Caki2 (cell line): ENCODE results near the gene PIR. TPM values are rescaled to one million over a fixed set of nuclear protein-coding genes. Genes with fewer than 3 reads are reported as not detected.

ENCODE experiments used
- DNase-seq: peaks from one replicate; pipeline ENCODE4 v3.0.0-alpha.2; 2015; ENCODE audit warnings: low read depth
- in situ Hi-C: cut with HindIII; loops from 2 replicates; pipeline ENCODE4 v1.10.0; 2016; ENCODE audit warnings: low sequenced_read_pairs, low pct_unique_long_range_greater_than_20kb, mixed read lengths
- total RNA-seq: library from RNA; depleted of rRNA; stranded (reverse); fragments of >200 nt; shearing (Covaris generic); gene quantifications from 2 replicates; pipeline ENCODE4 v1.2.3, GENCODE V29; 2014; ENCODE audit warnings: low replicate concordance

Gene PIR
- total RNA-seq, 1 experiment from 2014 or later, result 80.0 TPM

DNA sequence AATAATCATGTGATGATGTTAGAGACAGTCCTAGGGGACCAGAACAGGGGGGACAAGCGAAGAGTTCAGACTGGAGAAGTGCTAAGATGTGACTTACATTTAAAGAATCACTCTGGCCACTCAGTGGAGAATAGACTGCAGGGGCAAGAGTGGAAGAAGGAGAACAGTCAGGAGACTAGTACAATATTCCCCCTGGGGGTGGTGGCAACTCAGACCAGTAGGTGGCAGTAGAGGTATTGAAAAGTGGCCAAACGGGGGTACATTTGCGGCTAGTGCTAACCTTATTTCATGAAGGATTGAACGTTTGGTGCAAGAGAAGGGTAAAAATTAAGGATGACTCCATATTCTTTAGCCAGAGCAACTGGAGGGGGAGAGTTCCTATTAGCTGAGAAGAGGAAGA, 4.7 kb upstream of the PIR start:
- peak; percentile 22 for DNase-seq
- in situ Hi-C loops, result no loop called here

DNA sequence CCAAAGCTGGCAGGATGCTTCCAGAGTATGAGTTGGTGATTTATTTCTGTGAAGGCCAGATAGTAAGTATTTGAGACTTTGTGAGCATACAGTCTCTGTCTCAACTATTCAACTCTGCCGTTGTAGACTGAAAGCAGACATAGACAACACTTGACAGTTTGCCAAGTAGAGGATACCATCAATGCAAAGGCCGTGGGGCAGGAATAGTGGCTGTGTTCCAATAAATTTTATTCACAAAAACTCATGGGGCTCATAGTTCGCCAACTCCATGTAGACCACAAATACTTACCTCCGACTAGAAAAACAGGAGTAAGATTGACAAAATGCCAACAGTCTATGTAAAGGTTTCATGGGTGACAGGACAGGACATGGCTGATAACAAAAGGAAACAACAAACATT, 3.7 kb upstream of the PIR start:
- in situ Hi-C loops, result no loop called here
- no peak for DNase-seq

- no peak for DNase-seq
- in situ Hi-C loops, result no loop called here
Observed at GRCh38 chrX:15495801-15496200, 2.7 kb upstream of the PIR start.

DNA sequence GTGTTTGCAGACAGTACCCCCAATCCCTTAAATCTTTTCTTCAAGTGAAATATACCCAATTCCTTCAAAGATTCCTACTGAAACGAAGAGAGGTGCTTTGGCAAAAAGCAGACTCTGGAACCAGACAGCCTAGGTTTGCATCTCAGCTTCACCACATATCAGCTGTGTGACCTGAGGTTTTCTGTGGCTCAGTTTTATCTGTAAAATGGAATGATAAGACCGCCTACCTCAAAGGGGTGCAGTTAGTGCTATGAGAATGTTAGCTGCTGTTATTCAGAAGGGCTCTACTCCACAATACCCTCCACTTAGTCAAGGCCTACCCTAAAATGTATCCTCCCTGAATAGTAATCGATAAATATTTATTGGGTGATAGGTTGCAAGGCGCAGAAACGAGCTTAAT, 664 bp downstream of the PIR start:
- in situ Hi-C loops, result no loop called here
- peak; percentile 7 for DNase-seq

DNA sequence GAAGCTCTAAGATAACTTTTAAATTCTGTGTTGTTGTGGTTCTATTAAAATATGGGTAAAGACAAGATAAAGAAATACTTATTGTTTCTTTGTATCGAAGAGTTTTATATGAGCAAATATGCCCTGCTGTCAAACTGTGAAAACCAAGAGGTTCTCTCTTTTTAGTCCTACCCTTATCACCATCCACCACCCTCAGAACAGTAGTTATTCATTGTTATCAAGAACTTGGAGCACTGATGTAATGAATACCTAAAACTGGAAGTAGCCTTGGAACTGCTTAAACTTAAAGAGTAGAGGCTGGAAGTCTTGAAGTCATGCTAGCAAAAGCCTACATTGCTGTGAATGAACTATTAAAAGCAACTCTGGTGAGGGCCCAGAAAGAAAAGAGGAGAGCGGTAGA, 9.2 kb downstream of the PIR start:
- DNase-seq, result no peak
- in situ Hi-C loops, result no loop called here

- in situ Hi-C loops, result no loop called here
Observed at GRCh38 chrX:15475486-15475885, 17.6 kb downstream of the PIR start.

DNA sequence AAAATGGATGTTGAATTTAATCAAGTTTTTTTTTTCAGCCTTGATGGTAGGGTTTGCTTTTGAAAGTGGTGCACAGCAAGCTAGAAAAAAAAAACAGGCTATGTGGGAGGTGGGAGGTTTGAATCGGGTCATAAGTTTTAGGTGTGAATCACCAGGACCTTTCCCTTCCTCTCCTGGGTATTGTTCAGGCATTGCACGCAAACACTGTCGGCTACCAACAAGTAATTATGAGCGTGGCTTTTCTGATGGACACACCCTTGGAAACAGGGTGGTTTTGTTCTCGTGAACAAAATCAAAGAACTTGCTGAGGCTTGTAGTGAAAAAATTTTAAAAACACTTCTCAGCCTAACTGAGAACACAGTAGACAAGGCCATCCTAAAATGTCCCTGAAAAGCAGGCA, 18.1 kb downstream of the PIR start:
- DNase-seq, result peak; percentile 69
- in situ Hi-C loops, result no loop called here

More at GRCh38 chrX:15475486-15475885, 17.6 kb downstream of the PIR start:
- no peak for DNase-seq

- in situ Hi-C loops, result no loop called here
- no peak for DNase-seq
Observed at GRCh38 chrX:15474028-15474427, 19.1 kb downstream of the PIR start.

GRCh38 chrX:15472531-15472930, 20.6 kb downstream of the PIR start:
- in situ Hi-C loops, result no loop called here
- DNase-seq, result no peak

DNA sequence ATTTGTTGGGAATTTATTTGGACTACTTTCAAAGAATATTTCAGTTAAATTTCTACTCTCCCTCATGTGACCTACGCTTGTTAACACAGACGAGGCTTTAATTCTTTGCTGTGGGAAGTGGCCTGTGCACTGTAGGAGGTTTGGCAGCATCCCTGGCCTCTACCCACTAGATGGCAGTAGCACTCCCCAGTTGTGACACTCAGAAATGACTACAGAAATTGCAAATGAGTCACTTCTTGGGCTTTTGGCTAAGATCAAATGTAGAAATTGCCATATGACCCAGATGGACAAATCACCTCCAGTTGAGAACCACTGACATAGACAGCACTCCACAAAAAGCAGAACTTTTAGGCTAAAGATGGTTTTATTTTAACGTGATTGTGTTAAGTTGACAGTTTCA, 22.1 kb downstream of the PIR start:
- in situ Hi-C loops, result no loop called here
- DNase-seq, result peak; percentile 66

- in situ Hi-C loops, result no loop called here
- no peak for DNase-seq
Observed at GRCh38 chrX:15469613-15470012, 23.5 kb downstream of the PIR start.

GRCh38 chrX:15468036-15468435, 25.1 kb downstream of the PIR start:
- in situ Hi-C loops, result no loop called here
- DNase-seq, result no peak

GRCh38 chrX:15465896-15466651, 27.1 kb downstream of the PIR start:
- in situ Hi-C loops, result no loop called here
- DNase-seq, result no peak

- in situ Hi-C loops, result no loop called here
- no peak for DNase-seq
Observed at GRCh38 chrX:15465347-15465746, 27.8 kb downstream of the PIR start.

- no peak for DNase-seq
- in situ Hi-C loops, result no loop called here
Observed at GRCh38 chrX:15464704-15465103, 28.4 kb downstream of the PIR start.

DNA sequence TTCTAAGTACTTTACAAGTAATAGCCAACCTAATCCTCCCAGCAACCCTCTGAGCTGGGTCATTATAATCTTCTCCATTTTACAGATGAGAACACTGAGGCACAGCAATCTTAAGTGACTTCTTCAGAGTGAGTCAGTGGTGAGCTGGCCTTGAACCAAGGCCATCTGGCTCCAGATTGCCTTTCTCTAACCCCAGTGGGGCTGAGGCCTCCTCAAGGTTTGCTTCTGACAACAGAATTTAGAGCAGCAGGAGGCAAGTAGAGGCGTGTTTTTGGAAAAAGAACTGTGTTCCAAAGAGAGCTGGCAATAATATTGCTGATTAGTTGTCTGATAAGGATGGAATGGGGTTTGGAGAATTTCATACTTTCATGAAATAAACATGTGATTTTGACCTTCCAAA, 41.2 kb downstream of the PIR start:
- in situ Hi-C loops, result no loop called here

GRCh38 chrX:15448010-15448639, 45.0 kb downstream of the PIR start:
- no peak for DNase-seq

More for the DNA sequence above, 41.2 kb downstream of the PIR start:
- no peak for DNase-seq

GRCh38 chrX:15441464-15441863, 51.7 kb downstream of the PIR start:
- in situ Hi-C loops, result no loop called here
- DNase-seq, result no peak

More at GRCh38 chrX:15448010-15448639, 45.0 kb downstream of the PIR start:
- in situ Hi-C loops, result no loop called here

DNA sequence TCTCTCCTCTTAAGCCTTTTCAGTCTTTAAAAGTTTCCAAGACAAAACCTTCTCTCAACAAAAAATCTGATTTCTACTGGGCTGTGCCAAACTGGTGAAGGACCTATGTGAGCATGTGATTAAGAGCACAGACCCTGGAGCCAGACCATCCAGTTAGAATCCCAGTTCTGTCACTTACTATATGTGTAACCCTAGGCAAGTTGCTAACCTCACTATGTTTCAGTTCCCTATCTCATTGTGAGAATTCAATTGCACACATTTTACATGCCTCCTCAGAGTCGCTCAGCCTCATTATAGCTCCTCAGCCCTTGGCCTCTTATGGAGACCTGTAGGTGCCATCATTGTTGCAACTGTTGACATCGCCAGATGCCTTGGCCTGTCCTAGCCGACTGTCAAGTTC, 54.8 kb downstream of the PIR start:
- in situ Hi-C loops, result no loop called here
- no peak for DNase-seq

- no peak for DNase-seq
- in situ Hi-C loops, result no loop called here
Observed at GRCh38 chrX:15437724-15438123, 55.4 kb downstream of the PIR start.
